Kidney (tissue), 14 donors: ENCODE data around the gene CAPZA1. TPM values are rescaled to one million over a fixed set of nuclear protein-coding genes. Genes with fewer than 3 reads are reported as not detected.

Source experiments
- DNase-seq, 5 donors: peaks; one replicate each; pipeline ENCODE4 v3.0.0-alpha.2; 2013 to 2020
- FAIRE-seq: peaks from 2 replicates; lab custom pipeline; 2012; peaks lifted over from hg19 to GRCh38; lab: Jason Lieb, UNC
- H3K27ac ChIP-seq, 2 donors: one replicate each; pipeline ENCODE4 v1.7.0; 2013; ENCODE audit warnings: low read depth in 2 of 2, low read length in 2 of 2, inconsistent platforms in 1 of 2
- H3K27me3 ChIP-seq: one replicate; pipeline ENCODE4 v1.7.1; 2013; ENCODE audit warnings: low read length, inconsistent platforms; ENCODE audit not compliant: control insufficient read depth, insufficient read depth
- H3K36me3 ChIP-seq, 3 donors: one replicate each; pipeline versions ENCODE4 v1.7.0 to v1.7.1; 2013; ENCODE audit warnings: low read length in 3 of 3, control low read depth in 1 of 3, inconsistent platforms in 1 of 3; ENCODE audit not compliant: insufficient read depth in 3 of 3, control insufficient read depth in 2 of 3
- H3K4me1 ChIP-seq, 3 donors: one replicate each; pipeline versions ENCODE4 v1.7.0 to v1.7.1; 2013; ENCODE audit warnings: low read length in 3 of 3, inconsistent platforms in 1 of 3, low read depth in 1 of 3; ENCODE audit not compliant: control insufficient read depth in 2 of 3, insufficient read depth in 2 of 3
- H3K4me3 ChIP-seq, 3 donors: one replicate each; pipeline versions ENCODE4 v1.7.0 to v1.8.1; 2013; ENCODE audit warnings: low read length in 3 of 3, control low read depth in 1 of 3, inconsistent platforms in 1 of 3
- H3K9ac ChIP-seq, 3 donors: one replicate each; pipeline versions ENCODE4 v1.7.0 to v1.7.1; 2013; ENCODE audit warnings: low read length in 3 of 3, control low read depth in 1 of 3, inconsistent platforms in 1 of 3
- H3K9me3 ChIP-seq, 3 donors: one replicate each; pipeline versions ENCODE4 v1.7.0 to v1.7.1; 2013; ENCODE audit warnings: low read length in 3 of 3, control low read depth in 1 of 3, inconsistent platforms in 1 of 3; ENCODE audit not compliant: control insufficient read depth in 2 of 3, insufficient read depth in 1 of 3
- intact Hi-C: fragments of 100-400 bp; cut with DNase I; formaldehyde crosslinking; loops from one replicate; pipeline ENCODE4 v1.11.1; 2022
- polyA plus RNA-seq: library from polyadenylated mRNA; stranded (reverse); fragments of 350-450 nt; fragmentation: Illumina TruSeq; extraction: RNeasy Lipid Tissue Mini Kit (QIAGEN cat#74804); gene quantifications from one replicate; pipeline ENCODE4 v1.2.3, GENCODE V29; 2014; ENCODE audit warnings: low read depth, low replicate concordance; ENCODE audit not compliant: insufficient read depth
- total RNA-seq: library from RNA; stranded (reverse); fragmentation: NEBNext Ultra II Directional; extraction: Animal tissue kit (Norgen Biotek cat#: 25700); gene quantifications from one replicate; pipeline ENCODE4 v1.2.1, GENCODE V29; 2021
- TF ChIP-seq, protein P1 (sequence below): IDR thresholded peaks from 3 replicates; pipeline ENCODE4 v1.5.1; 2012; ENCODE audit warnings: mild to moderate bottlenecking, moderate library complexity, borderline replicate concordance; ENCODE audit not compliant: insufficient read depth; ENCODE audit errors: extremely low read depth
- donor health status: control.
- donor health status: control.
- donor health status: control.
- donor health status: control.
- donor health status: control.
- donor health status: DM: yes; HTN: yes; CAD: no.
- donor health status: Normal renal cell carcinoma (clear cell type).

CAPZA1 gene
- total and polyA plus RNA-seq, 2 donors from 2014 or later: 40.3 to 98.7 TPM

DNA sequence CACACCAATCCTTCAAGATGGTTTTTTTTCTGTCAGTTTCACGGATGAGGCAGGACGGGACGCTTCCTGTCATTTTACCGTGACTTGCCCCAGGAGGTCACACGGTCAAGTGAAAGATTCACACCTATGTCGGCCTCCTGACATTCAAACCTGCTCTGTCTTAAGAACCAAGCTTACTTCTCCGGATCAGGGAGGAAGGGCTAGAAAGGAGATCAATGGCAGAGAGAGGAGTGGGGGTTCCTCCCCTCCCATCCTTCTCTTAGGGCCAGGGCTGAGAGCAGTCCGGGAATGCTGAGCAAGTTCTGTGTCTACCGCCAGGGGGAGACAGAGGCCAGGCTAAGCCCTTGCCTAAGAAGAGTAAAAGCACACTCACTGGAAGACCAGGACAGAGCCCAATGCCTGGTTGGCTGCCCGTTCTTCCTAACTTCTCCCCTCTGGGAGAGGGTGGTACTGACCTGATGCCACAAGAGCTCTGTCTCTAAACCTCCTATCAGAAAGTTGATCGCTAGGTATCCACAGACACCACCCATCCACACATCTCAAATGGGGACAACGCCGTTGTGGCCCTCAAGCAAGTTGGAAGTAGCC lies 96.6 kb downstream of the CAPZA1 start:
- Histone ChIP-seq H3K27me3 (peaks cover 2% of the 10 kb centered on the region), H3K36me3 (no peaks in the 10 kb centered on the region), H3K4me1 (peaks cover 0 to 22% (median 12%) of the 10 kb centered on the region in 3 donors), H3K4me3 (peak overlapping the region; percentile 65 to 76 (median 67)), H3K9ac (peak overlapping the region; percentile 10 to 50 (median 38)), H3K9me3 (no peaks in the 10 kb centered on the region), H3K27ac (no peak overlapping the region)
- intact Hi-C loops: loop anchor here (5.0 kb wide), 1 partner anchor 91 kb away; no protein-coding TSS in a partner anchor
- DNase-seq (peak; percentile 90 to 96 (median 94)), FAIRE-seq (no peak)
- TF ChIP-seq, protein P1, sequence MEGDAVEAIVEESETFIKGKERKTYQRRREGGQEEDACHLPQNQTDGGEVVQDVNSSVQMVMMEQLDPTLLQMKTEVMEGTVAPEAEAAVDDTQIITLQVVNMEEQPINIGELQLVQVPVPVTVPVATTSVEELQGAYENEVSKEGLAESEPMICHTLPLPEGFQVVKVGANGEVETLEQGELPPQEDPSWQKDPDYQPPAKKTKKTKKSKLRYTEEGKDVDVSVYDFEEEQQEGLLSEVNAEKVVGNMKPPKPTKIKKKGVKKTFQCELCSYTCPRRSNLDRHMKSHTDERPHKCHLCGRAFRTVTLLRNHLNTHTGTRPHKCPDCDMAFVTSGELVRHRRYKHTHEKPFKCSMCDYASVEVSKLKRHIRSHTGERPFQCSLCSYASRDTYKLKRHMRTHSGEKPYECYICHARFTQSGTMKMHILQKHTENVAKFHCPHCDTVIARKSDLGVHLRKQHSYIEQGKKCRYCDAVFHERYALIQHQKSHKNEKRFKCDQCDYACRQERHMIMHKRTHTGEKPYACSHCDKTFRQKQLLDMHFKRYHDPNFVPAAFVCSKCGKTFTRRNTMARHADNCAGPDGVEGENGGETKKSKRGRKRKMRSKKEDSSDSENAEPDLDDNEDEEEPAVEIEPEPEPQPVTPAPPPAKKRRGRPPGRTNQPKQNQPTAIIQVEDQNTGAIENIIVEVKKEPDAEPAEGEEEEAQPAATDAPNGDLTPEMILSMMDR: peak; percentile 98

DNA sequence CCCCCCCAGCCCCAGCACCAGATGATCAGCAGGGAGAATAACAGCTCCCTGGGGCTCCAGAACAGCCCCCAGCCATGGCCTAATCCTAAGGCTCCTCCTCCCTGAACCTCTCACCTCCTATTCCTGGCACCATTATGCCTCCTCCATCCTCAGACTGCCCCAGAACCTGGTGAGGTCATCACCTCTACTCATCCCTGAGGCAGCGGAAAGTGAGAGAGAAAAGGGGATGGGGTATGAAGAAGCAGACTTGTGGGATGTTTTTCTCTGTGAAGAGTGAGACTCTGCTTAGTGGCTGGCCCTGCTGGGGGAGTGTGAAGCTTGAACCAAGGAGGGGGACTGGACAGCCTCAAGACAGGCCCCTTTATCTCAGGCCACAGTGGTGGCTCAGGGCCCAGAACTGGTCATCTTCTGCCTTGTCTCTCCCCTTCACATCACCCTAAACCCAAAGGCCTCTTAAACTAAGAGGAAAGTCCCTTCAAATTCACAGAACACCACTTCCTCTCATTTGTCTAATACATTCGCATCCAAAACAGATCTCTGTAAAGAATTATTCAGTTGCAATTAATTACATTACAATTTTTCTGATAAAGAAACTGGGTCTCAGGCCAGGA lies 97.7 kb downstream of the CAPZA1 start:
- no peak for FAIRE-seq
- no peak overlapping the region for H3K27ac ChIP-seq
- TF ChIP-seq, protein P1: no peak
- no peaks in the 10 kb centered on the region for H3K9me3 ChIP-seq
- intact Hi-C loops: loop anchor here (5.0 kb wide), 1 partner anchor 90 kb away; no protein-coding TSS in a partner anchor
- no peak overlapping the region for H3K9ac ChIP-seq
- no peaks in the 10 kb centered on the region for H3K36me3 ChIP-seq
- peaks cover 2% of the 10 kb centered on the region for H3K27me3 ChIP-seq
- H3K4me3 ChIP-seq: no peak overlapping the region
- no peak for DNase-seq
- peaks cover 0 to 25% (median 12%) of the 10 kb centered on the region in 3 donors for H3K4me1 ChIP-seq

DNA sequence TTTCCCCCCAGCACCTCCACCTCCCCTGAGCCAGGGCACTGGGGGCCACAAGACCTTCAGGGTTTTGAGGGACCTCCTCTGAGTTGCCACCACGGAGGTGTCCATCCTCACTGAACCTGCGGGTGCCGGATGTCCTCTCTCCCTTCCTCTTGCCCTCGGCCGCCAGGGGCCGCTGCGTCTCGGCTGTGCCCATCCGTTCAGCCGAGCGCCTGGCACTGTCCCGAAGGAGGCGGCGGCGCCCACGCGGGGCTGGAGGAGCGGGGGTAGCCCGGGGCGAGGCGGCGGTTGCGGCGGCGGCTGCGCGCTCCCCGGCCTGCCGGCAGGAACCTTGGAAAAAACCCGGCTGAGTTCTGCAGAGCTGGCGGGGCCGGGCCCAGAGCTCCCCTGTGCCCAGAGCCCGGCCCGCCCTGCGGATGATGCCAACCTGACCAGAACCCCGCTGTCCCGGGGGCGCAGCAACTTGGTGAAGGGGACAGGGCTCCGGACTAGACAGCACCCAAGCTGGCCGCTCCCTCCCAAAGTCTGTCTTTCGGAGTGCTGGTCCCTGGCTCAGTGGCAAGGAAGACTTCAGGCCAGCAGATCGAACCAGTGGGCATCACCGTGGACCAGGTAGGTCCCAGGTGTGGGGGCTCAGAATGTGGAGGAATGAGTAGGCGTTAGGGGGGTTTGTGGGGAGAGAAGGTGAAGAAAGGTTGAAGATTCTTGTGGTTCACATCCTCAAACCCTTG lies 99.2 kb downstream of the CAPZA1 start:
- Histone ChIP-seq H3K4me3 (no peak overlapping the region), H3K9ac (no peak overlapping the region), H3K27me3 (peaks cover 2% of the 10 kb centered on the region), H3K4me1 (peaks cover 0 to 21% (median 9%) of the 10 kb centered on the region in 3 donors), H3K9me3 (no peaks in the 10 kb centered on the region), H3K27ac (no peak overlapping the region), H3K36me3 (no peaks in the 10 kb centered on the region)
- FAIRE-seq (no peak), DNase-seq (peak; percentile 82 to 91 (median 86))
- TF ChIP-seq, protein P1: peak; percentile 94
- intact Hi-C loops: loop anchor here (5.0 kb wide), 1 partner anchor 88 kb away; no protein-coding TSS in a partner anchor
